Measurements from ENCODE around the gene ENTPD8.

DNA sequence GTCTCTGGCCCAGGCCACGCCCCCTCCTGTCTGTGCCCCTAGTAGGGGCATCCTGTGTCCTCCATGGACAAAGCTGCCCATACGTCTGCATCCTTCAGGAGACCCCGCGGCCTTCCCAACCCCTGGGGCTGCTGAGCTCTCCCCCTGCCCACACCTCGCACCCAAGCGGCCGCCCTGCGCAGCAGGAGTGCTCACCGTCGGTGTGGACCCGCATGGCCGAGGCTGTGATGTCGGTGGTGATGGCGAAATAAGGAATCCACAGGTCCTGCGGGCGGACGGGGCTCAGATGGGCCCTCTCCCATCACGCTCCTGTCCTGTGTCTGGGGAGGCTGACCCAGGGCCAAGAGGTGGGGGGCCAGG, 22.8 kb upstream of the ENTPD8 start:
- no peak for TF ChIP-seq CEBPB (IDR thresholded peaks at IDR 0.05)
- no peak for TF ChIP-seq TEAD4 (IDR thresholded peaks at IDR 0.05)
- TF ChIP-seq EP300 (IDR thresholded peaks at IDR 0.05; ENCODE audit: borderline replicate concordance) = no peak
- TF ChIP-seq, protein P1, sequence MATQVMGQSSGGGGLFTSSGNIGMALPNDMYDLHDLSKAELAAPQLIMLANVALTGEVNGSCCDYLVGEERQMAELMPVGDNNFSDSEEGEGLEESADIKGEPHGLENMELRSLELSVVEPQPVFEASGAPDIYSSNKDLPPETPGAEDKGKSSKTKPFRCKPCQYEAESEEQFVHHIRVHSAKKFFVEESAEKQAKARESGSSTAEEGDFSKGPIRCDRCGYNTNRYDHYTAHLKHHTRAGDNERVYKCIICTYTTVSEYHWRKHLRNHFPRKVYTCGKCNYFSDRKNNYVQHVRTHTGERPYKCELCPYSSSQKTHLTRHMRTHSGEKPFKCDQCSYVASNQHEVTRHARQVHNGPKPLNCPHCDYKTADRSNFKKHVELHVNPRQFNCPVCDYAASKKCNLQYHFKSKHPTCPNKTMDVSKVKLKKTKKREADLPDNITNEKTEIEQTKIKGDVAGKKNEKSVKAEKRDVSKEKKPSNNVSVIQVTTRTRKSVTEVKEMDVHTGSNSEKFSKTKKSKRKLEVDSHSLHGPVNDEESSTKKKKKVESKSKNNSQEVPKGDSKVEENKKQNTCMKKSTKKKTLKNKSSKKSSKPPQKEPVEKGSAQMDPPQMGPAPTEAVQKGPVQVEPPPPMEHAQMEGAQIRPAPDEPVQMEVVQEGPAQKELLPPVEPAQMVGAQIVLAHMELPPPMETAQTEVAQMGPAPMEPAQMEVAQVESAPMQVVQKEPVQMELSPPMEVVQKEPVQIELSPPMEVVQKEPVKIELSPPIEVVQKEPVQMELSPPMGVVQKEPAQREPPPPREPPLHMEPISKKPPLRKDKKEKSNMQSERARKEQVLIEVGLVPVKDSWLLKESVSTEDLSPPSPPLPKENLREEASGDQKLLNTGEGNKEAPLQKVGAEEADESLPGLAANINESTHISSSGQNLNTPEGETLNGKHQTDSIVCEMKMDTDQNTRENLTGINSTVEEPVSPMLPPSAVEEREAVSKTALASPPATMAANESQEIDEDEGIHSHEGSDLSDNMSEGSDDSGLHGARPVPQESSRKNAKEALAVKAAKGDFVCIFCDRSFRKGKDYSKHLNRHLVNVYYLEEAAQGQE (IDR thresholded peaks at IDR 0.05; ENCODE audit: low read depth) = no peak
- TF ChIP-seq, protein P2, sequence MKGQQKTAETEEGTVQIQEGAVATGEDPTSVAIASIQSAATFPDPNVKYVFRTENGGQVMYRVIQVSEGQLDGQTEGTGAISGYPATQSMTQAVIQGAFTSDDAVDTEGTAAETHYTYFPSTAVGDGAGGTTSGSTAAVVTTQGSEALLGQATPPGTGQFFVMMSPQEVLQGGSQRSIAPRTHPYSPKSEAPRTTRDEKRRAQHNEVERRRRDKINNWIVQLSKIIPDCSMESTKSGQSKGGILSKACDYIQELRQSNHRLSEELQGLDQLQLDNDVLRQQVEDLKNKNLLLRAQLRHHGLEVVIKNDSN (IDR thresholded peaks at IDR 0.05) = no peak
- no peak for TF ChIP-seq TAF1 (IDR thresholded peaks at IDR 0.05; ENCODE audit: low read depth)
- TF ChIP-seq TCF12 (IDR thresholded peaks at IDR 0.05; ENCODE audit: low read depth) = no peak
- no peak for TF ChIP-seq NFIC (IDR thresholded peaks at IDR 0.05)
- no peak for TF ChIP-seq MAX (IDR thresholded peaks at IDR 0.05)
- no peak for TF ChIP-seq FOXM1 (IDR thresholded peaks at IDR 0.05; ENCODE audit: borderline replicate concordance, low read depth)
- TF ChIP-seq CREB1 (IDR thresholded peaks at IDR 0.05; ENCODE audit: low read depth) = no peak

Data from Ishikawa (cell line).